ENCODE data around the gene MUC20. TPM values are rescaled to one million over a fixed set of nuclear protein-coding genes. Genes with fewer than 3 reads are reported as not detected.

The MUC20 gene
- total and polyA plus RNA-seq, 2 of the 8 experiments (the other 6 are each of a cell fraction or from before 2014, with no cell fraction given) = 0.24 to 0.26 TPM

- Histone ChIP-seq H3K79me1 (ENCODE audit: low read depth, low read length) (no peaks in the 10 kb centered on the region), H3K27me3 (replicated peaks in 1 of 4; ENCODE audit: control insufficient read depth in 3 of 4, extremely low read depth in 1 of 4, insufficient read depth in 3 of 4, low read length in 3 of 4) (no peaks in the 10 kb centered on the region), H3K36me3 (ENCODE audit: control insufficient read depth in 2 of 4, insufficient read depth in 4 of 4, low read length in 3 of 4) (peaks cover 0 to 8% (median 4%) of the 10 kb centered on the region in 4 experiments; a peak in 4 of 8 replicates), H3K4me1 (replicated peaks in 1 of 4; ENCODE audit: control insufficient read depth in 3 of 4, insufficient read depth in 4 of 4, low read length in 3 of 4) (peaks cover under 1 to 8% (median 3%) of the 10 kb centered on the region in 4 experiments; a peak in 5 of 7 replicates), H3K23ac (ENCODE audit: insufficient read length) (no peak overlapping the region), H2AK5ac (ENCODE audit: low read depth, low read length) (no peak overlapping the region), H3K9ac (replicated peaks in 1 of 4; ENCODE audit: extremely low read depth in 1 of 4, low read depth in 3 of 4, low read length in 3 of 4) (no peak overlapping the region), H3K4me3 (ENCODE audit: extremely low read depth in 1 of 4, insufficient read depth in 2 of 4, low read depth in 3 of 4, low read length in 4 of 4) (no peak overlapping the region), H3K56ac (replicated peaks; ENCODE audit: insufficient read length, low read depth, low read length) (no peak overlapping the region), H4K5ac (ENCODE audit: insufficient read length, low read depth, low read length) (no peak overlapping the region), H3K14ac (ENCODE audit: insufficient read length) (no peak overlapping the region), H2BK120ac (replicated peaks; ENCODE audit: low read depth, low read length) (no peak overlapping the region), H3K18ac (ENCODE audit: extremely low read depth, low read length) (no peak overlapping the region), H3K27ac (ENCODE audit: low read depth, low read length) (no peak overlapping the region), H4K20me1 (replicated peaks in 1 of 2; ENCODE audit: control insufficient read depth in 1 of 2, insufficient read depth in 2 of 2, low read length in 2 of 2) (no peaks in the 10 kb centered on the region), H2AFZ (ENCODE audit: low read length) (no peak overlapping the region), H4K91ac (replicated peaks; ENCODE audit: insufficient read length, low read length) (no peak overlapping the region), H3K9me3 (ENCODE audit: insufficient read depth in 2 of 2, low read depth in 1 of 2, low read length in 1 of 2) (no peaks in the 10 kb centered on the region), H3K4me2 (ENCODE audit: insufficient read depth in 1 of 2, low read depth in 2 of 2, low read length in 2 of 2) (no peak overlapping the region), H4K8ac (ENCODE audit: extremely low read depth, insufficient read depth, low read length) (no peak overlapping the region), H3K79me2 (ENCODE audit: control insufficient read depth in 1 of 2, insufficient read depth in 2 of 2, low read length in 2 of 2) (no peaks in the 10 kb centered on the region), H3K4ac (replicated peaks; ENCODE audit: insufficient read length, low read depth, low read length) (peak overlapping the region; percentile 91), H2BK15ac (ENCODE audit: low read length) (no peak overlapping the region), H2BK20ac (ENCODE audit: low read length) (no peak overlapping the region), H3K23me2 (ENCODE audit: low read depth, low read length) (no peaks in the 10 kb centered on the region), H2BK5ac (ENCODE audit: low read depth, low read length) (no peak overlapping the region), H2BK12ac (ENCODE audit: low read depth, low read length) (no peak overlapping the region)
- ChIA-PET POLR2A (ENCODE audit: partially characterized antibody) (no interaction called here), CTCF (ENCODE audit: partially characterized antibody) (interaction anchor here (1.3 kb wide), 1 partner anchor 157 kb away, joined by 3 read pairs; no protein-coding TSS in a partner anchor)
- DNase-seq (ENCODE audit: low read depth in 1 of 2, low spot score in 2 of 2) (no peak), FAIRE-seq (no peak)
- WGBS, 2 experiments (ENCODE audit: extremely low coverage in 1 of 2, insufficient coverage in 1 of 2, insufficient read length in 1 of 2, insufficient replicate concordance in 2 of 2, low coverage in 1 of 2, low lambda C conversion rate in 2 of 2, missing lambda C conversion rate in 1 of 2) = 85% methylated on average over 5 of the region's 5 CpGs; no CpG with 5 or more reads in 1 of the 2 experiments
- TF ChIP-seq KDM5A (IDR thresholded peaks at IDR 0.05; ENCODE audit: low read length) = no peak
- no peak for TF ChIP-seq KDM4A (IDR thresholded peaks at IDR 0.05; ENCODE audit: low read depth, low read length, severe bottlenecking)
- TF ChIP-seq BRCA1 (IDR thresholded peaks at IDR 0.05; ENCODE audit: low read depth, low read length) = no peak
- TF ChIP-seq, protein P1, sequence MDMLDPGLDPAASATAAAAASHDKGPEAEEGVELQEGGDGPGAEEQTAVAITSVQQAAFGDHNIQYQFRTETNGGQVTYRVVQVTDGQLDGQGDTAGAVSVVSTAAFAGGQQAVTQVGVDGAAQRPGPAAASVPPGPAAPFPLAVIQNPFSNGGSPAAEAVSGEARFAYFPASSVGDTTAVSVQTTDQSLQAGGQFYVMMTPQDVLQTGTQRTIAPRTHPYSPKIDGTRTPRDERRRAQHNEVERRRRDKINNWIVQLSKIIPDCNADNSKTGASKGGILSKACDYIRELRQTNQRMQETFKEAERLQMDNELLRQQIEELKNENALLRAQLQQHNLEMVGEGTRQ (IDR thresholded peaks at IDR 0.05; ENCODE audit: low read length) = no peak
- no peak for TF ChIP-seq NRF1 (IDR thresholded peaks at IDR 0.05; ENCODE audit: low read depth, low read length)
- TF ChIP-seq CHD2 (IDR thresholded peaks at IDR 0.05; ENCODE audit: low read length) = no peak
- TF ChIP-seq SIX5 (IDR thresholded peaks at IDR 0.05; ENCODE audit: low read depth, low read length) = no peak
- no peak for TF ChIP-seq GABPA (IDR thresholded peaks at IDR 0.05; ENCODE audit: borderline replicate concordance, insufficient read depth, low read length)
- TF ChIP-seq SIN3A (conservative IDR thresholded peaks at IDR 0.05 in 1 of 2, IDR thresholded peaks at IDR 0.05 in 1 of 2; ENCODE audit: low read depth in 1 of 2, low read length in 2 of 2) = no peak
- TF ChIP-seq BCL11A (IDR thresholded peaks at IDR 0.05; ENCODE audit: low read depth in 2 of 2, low read length in 2 of 2) = no peak
- TF ChIP-seq MAFK (IDR thresholded peaks at IDR 0.05; ENCODE audit: low read depth, low read length) = no peak
- no peak for TF ChIP-seq ATF2 (IDR thresholded peaks at IDR 0.05; ENCODE audit: low read length)
Measured at GRCh38 chr3:195692354-195692685, 28.5 kb upstream of the MUC20 start.

All from H1 (cell line).